NCI-H82 (cell line): Measurements from ENCODE around the gene TP53I11.

ENCODE experiments used
- DNase-seq: peaks from one replicate; lab custom pipeline; 2025; lab: John Stamatoyannopoulos, UW

Gene TP53I11

GRCh38 chr11:44940404-44940803 is 10.3 kb downstream of the TP53I11 start:
- peak; percentile 27 for DNase-seq

GRCh38 chr11:44939673-44940395 is 10.8 kb downstream of the TP53I11 start:
- DNase-seq = peak; percentile 31

- peak; percentile 13 for DNase-seq
These were observed 12.5 kb downstream of the TP53I11 start for GRCh38 chr11:44938066-44938691.

GRCh38 chr11:44936951-44937543 is 13.6 kb downstream of the TP53I11 start:
- peak; percentile 88 for DNase-seq

- DNase-seq = peak; percentile 73
These were observed 14.2 kb downstream of the TP53I11 start for GRCh38 chr11:44936525-44936924.

GRCh38 chr11:44934735-44935250 is 15.9 kb downstream of the TP53I11 start:
- DNase-seq = no peak

GRCh38 chr11:44934110-44934509 is 16.6 kb downstream of the TP53I11 start:
- no peak for DNase-seq

- no peak for DNase-seq
These were observed 19.2 kb downstream of the TP53I11 start for GRCh38 chr11:44931466-44931865.

- no peak for DNase-seq
These were observed 19.9 kb downstream of the TP53I11 start for GRCh38 chr11:44930588-44931302.

- no peak for DNase-seq
These were observed 21.9 kb downstream of the TP53I11 start for GRCh38 chr11:44928816-44929215.

- peak; percentile 40 for DNase-seq
These were observed 22.5 kb downstream of the TP53I11 start for GRCh38 chr11:44928144-44928543.

GRCh38 chr11:44927174-44927661 is 23.5 kb downstream of the TP53I11 start:
- DNase-seq = peak; percentile 89

- DNase-seq = peak; percentile 20
These were observed 24.6 kb downstream of the TP53I11 start for GRCh38 chr11:44926036-44926435.

GRCh38 chr11:44923806-44924205 is 26.9 kb downstream of the TP53I11 start:
- no peak for DNase-seq

- DNase-seq = no peak
These were observed 27.6 kb downstream of the TP53I11 start for GRCh38 chr11:44923115-44923514.

- no peak for DNase-seq
These were observed 30.2 kb downstream of the TP53I11 start for GRCh38 chr11:44920451-44920850.

GRCh38 chr11:44917741-44918140 is 32.9 kb downstream of the TP53I11 start:
- DNase-seq = no peak

- DNase-seq = no peak
These were observed 33.8 kb downstream of the TP53I11 start for GRCh38 chr11:44916801-44917385.

GRCh38 chr11:44916331-44916730 is 34.4 kb downstream of the TP53I11 start:
- DNase-seq = no peak

GRCh38 chr11:44915621-44916020 is 35.1 kb downstream of the TP53I11 start:
- no peak for DNase-seq

- no peak for DNase-seq
These were observed 35.7 kb downstream of the TP53I11 start for GRCh38 chr11:44915004-44915403.

GRCh38 chr11:44914105-44914504 is 36.6 kb downstream of the TP53I11 start:
- no peak for DNase-seq
